ENCODE results near the gene COX6A1.
A peak's percentile ranks its signal among the peaks of the same experiment; 100 is the strongest.
"Not testable (repeated sequence)": the region's sequence is repeated elsewhere in the genome, so short reads cannot be mapped to it uniquely, and the experiment has no call there.

Gene COX6A1

GRCh38 chr12:120445911-120446843 lies 8.3 kb downstream of the COX6A1 start, which contains the start of the genes GATC and TRIAP1:
Gene GATC (plus strand): TSS chr12:120446444. CDS start chr12:120446481, 37 bp downstream.
Gene TRIAP1 (minus strand): TSS chr12:120446384. CDS start chr12:120446372, 12 bp downstream.
- H3K36me3 ChIP-seq (ENCODE audit: insufficient read depth, low read length): peaks cover 25% of the 10 kb centered on the region
- H3K9ac ChIP-seq (ENCODE audit: low read depth, low read length): peak within 1 kb of the TSS; percentile 99

GRCh38 chr12:120446844-120447178 lies 8.9 kb downstream of the COX6A1 start:
- Histone ChIP-seq H3K9ac (ENCODE audit: low read depth, low read length) (peak overlapping the region; percentile 99), H3K36me3 (ENCODE audit: insufficient read depth, low read length) (peaks cover 25% of the 10 kb centered on the region)
- not testable (repeated sequence) for H3K4me1 ChIP-seq (ENCODE audit: insufficient read depth, low read length); H3K9me3 ChIP-seq (ENCODE audit: control insufficient read depth, insufficient read depth, low read length)

More at GRCh38 chr12:120445911-120446843, 8.3 kb downstream of the COX6A1 start, which contains the start of the genes GATC and TRIAP1:
- Histone ChIP-seq H3K9me3 (ENCODE audit: control insufficient read depth, insufficient read depth, low read length) (no peaks in the 10 kb centered on the region), H3K4me1 (ENCODE audit: insufficient read depth, low read length) (peaks cover 9% of the 10 kb centered on the region)

- peaks cover 9% of the 10 kb centered on the region for H3K4me1 ChIP-seq (ENCODE audit: insufficient read depth, low read length)
- H3K9me3 ChIP-seq (ENCODE audit: control insufficient read depth, insufficient read depth, low read length): no peaks in the 10 kb centered on the region
- peaks cover 20% of the 10 kb centered on the region for H3K36me3 ChIP-seq (ENCODE audit: insufficient read depth, low read length)
- no peak overlapping the region for H3K9ac ChIP-seq (ENCODE audit: low read depth, low read length)
Observed at GRCh38 chr12:120447992-120448391, 10.1 kb downstream of the COX6A1 start.

- H3K36me3 ChIP-seq (ENCODE audit: insufficient read depth, low read length): peaks cover 10% of the 10 kb centered on the region; the same call in 1 of the 2 replicates
- not testable (repeated sequence) for H3K9me3 ChIP-seq (ENCODE audit: control insufficient read depth, insufficient read depth, low read length); H3K9ac ChIP-seq (ENCODE audit: low read depth, low read length); H3K4me1 ChIP-seq (ENCODE audit: insufficient read depth, low read length)
Observed at GRCh38 chr12:120452524-120452923, 14.6 kb downstream of the COX6A1 start.

- no peaks in the 10 kb centered on the region for H3K4me1 ChIP-seq (ENCODE audit: insufficient read depth, low read length)
- H3K9me3 ChIP-seq (ENCODE audit: control insufficient read depth, insufficient read depth, low read length): no peaks in the 10 kb centered on the region
- H3K36me3 ChIP-seq (ENCODE audit: insufficient read depth, low read length): peaks cover 8% of the 10 kb centered on the region
- no peak overlapping the region for H3K9ac ChIP-seq (ENCODE audit: low read depth, low read length)
Observed at GRCh38 chr12:120453060-120453750, 15.3 kb downstream of the COX6A1 start.

- peaks cover 15% of the 10 kb centered on the region for H3K36me3 ChIP-seq (ENCODE audit: insufficient read depth, low read length)
Observed at GRCh38 chr12:120453977-120454376, 16.1 kb downstream of the COX6A1 start.

GRCh38 chr12:120455302-120455701 lies 17.4 kb downstream of the COX6A1 start:
- peaks cover 15% of the 10 kb centered on the region for H3K36me3 ChIP-seq (ENCODE audit: insufficient read depth, low read length)

More at GRCh38 chr12:120453977-120454376, 16.1 kb downstream of the COX6A1 start:
- H3K9ac ChIP-seq (ENCODE audit: low read depth, low read length): no peak overlapping the region
- no peaks in the 10 kb centered on the region for H3K9me3 ChIP-seq (ENCODE audit: control insufficient read depth, insufficient read depth, low read length)
- H3K4me1 ChIP-seq (ENCODE audit: insufficient read depth, low read length): no peaks in the 10 kb centered on the region

GRCh38 chr12:120457133-120457532 lies 19.2 kb downstream of the COX6A1 start:
- Histone ChIP-seq H3K9me3 (ENCODE audit: control insufficient read depth, insufficient read depth, low read length) (no peaks in the 10 kb centered on the region), H3K4me1 (ENCODE audit: insufficient read depth, low read length) (no peaks in the 10 kb centered on the region), H3K36me3 (ENCODE audit: insufficient read depth, low read length) (peaks cover 27% of the 10 kb centered on the region), H3K9ac (ENCODE audit: low read depth, low read length) (no peak overlapping the region)

More at GRCh38 chr12:120455302-120455701, 17.4 kb downstream of the COX6A1 start:
- H3K9me3 ChIP-seq (ENCODE audit: control insufficient read depth, insufficient read depth, low read length): no peaks in the 10 kb centered on the region
- H3K9ac ChIP-seq (ENCODE audit: low read depth, low read length): no peak overlapping the region
- H3K4me1 ChIP-seq (ENCODE audit: insufficient read depth, low read length): no peaks in the 10 kb centered on the region

- peaks cover 49% of the 10 kb centered on the region for H3K36me3 ChIP-seq (ENCODE audit: insufficient read depth, low read length)
- no peaks in the 10 kb centered on the region for H3K4me1 ChIP-seq (ENCODE audit: insufficient read depth, low read length)
- no peak overlapping the region for H3K9ac ChIP-seq (ENCODE audit: low read depth, low read length)
- H3K9me3 ChIP-seq (ENCODE audit: control insufficient read depth, insufficient read depth, low read length): no peaks in the 10 kb centered on the region
Observed at GRCh38 chr12:120460157-120460556, 22.2 kb downstream of the COX6A1 start.

- Histone ChIP-seq H3K4me1 (ENCODE audit: insufficient read depth, low read length) (peaks cover 4% of the 10 kb centered on the region; the same call in 1 of the 2 replicates), H3K9ac (ENCODE audit: low read depth, low read length) (no peak overlapping the region), H3K9me3 (ENCODE audit: control insufficient read depth, insufficient read depth, low read length) (no peaks in the 10 kb centered on the region), H3K36me3 (ENCODE audit: insufficient read depth, low read length) (peaks cover 60% of the 10 kb centered on the region)
Observed at GRCh38 chr12:120462099-120462640, 24.3 kb downstream of the COX6A1 start.

- Histone ChIP-seq H3K9me3 (ENCODE audit: control insufficient read depth, insufficient read depth, low read length) (no peaks in the 10 kb centered on the region), H3K36me3 (ENCODE audit: insufficient read depth, low read length) (peaks cover 54% of the 10 kb centered on the region), H3K9ac (ENCODE audit: low read depth, low read length) (no peak overlapping the region), H3K4me1 (ENCODE audit: insufficient read depth, low read length) (peaks cover 4% of the 10 kb centered on the region)
Observed at GRCh38 chr12:120463712-120464111, 25.8 kb downstream of the COX6A1 start.

- Histone ChIP-seq H3K36me3 (ENCODE audit: insufficient read depth, low read length) (peaks cover 48% of the 10 kb centered on the region), H3K4me1 (ENCODE audit: insufficient read depth, low read length) (peaks cover 4% of the 10 kb centered on the region), H3K9ac (ENCODE audit: low read depth, low read length) (no peak overlapping the region), H3K9me3 (ENCODE audit: control insufficient read depth, insufficient read depth, low read length) (no peaks in the 10 kb centered on the region)
Observed at GRCh38 chr12:120465756-120466155, 27.8 kb downstream of the COX6A1 start.

GRCh38 chr12:120466560-120467315 lies 28.8 kb downstream of the COX6A1 start:
- Histone ChIP-seq H3K9me3 (ENCODE audit: control insufficient read depth, insufficient read depth, low read length) (no peaks in the 10 kb centered on the region), H3K9ac (ENCODE audit: low read depth, low read length) (no peak overlapping the region), H3K4me1 (ENCODE audit: insufficient read depth, low read length) (peaks cover 4% of the 10 kb centered on the region), H3K36me3 (ENCODE audit: insufficient read depth, low read length) (peaks cover 41% of the 10 kb centered on the region)

- H3K9ac ChIP-seq (ENCODE audit: low read depth, low read length): no peak overlapping the region
- peaks cover 4% of the 10 kb centered on the region for H3K4me1 ChIP-seq (ENCODE audit: insufficient read depth, low read length)
- peaks cover 34% of the 10 kb centered on the region for H3K36me3 ChIP-seq (ENCODE audit: insufficient read depth, low read length)
- no peaks in the 10 kb centered on the region for H3K9me3 ChIP-seq (ENCODE audit: control insufficient read depth, insufficient read depth, low read length)
Observed at GRCh38 chr12:120467439-120467838, 29.5 kb downstream of the COX6A1 start.

Data from ES-I3 (cell line).